ENCODE measurements around the gene SLC6A1. TPM values are rescaled to one million over a fixed set of nuclear protein-coding genes. Genes with fewer than 3 reads are reported as not detected.

The SLC6A1 gene
- total and polyA plus RNA-seq, 4 donors = 0.87 to 4.5 (median 1.3) TPM

- Histone ChIP-seq H3K27me3 (ENCODE audit: control insufficient read depth in 3 of 3, insufficient read depth in 3 of 3, low read length in 2 of 3) (peaks cover 0 to 4% (median 0%) of the 10 kb centered on the region in 3 donors), H3K4me1 (ENCODE audit: control insufficient read depth in 5 of 5, insufficient read depth in 5 of 5, low read length in 5 of 5) (no peaks in the 10 kb centered on the region), H3K36me3 (ENCODE audit: control insufficient read depth in 4 of 4, insufficient read depth in 4 of 4, low read length in 4 of 4) (no peaks in the 10 kb centered on the region), H3K9ac (ENCODE audit: insufficient read depth in 1 of 2, low read length in 2 of 2) (no peak overlapping the region), H3K9me3 (ENCODE audit: control insufficient read depth in 4 of 4, insufficient read depth in 3 of 4, low read length in 3 of 4) (no peaks in the 10 kb centered on the region), H3K4me3 (no peak overlapping the region), H3K27ac (ENCODE audit: low read depth in 1 of 2, low read length in 1 of 2) (no peak overlapping the region)
- WGBS, 2 donors = 85 to 92% methylated on average over 15 of the region's 15 CpGs
- DNase-seq (no peak), ATAC-seq (ENCODE audit: insufficient read depth, low FRiP score) (no peak)
- no peak for TF ChIP-seq CTCF (IDR thresholded peaks at IDR 0.05; ENCODE audit: control extremely low read depth, extremely low read depth)
Measured at GRCh38 chr3:11014752-11015151, 22.2 kb downstream of the SLC6A1 start.

GRCh38 chr3:11015369-11015768, 22.8 kb downstream of the SLC6A1 start:
- Histone ChIP-seq H3K36me3 (ENCODE audit: control insufficient read depth in 4 of 4, insufficient read depth in 4 of 4, low read length in 4 of 4) (no peaks in the 10 kb centered on the region), H3K4me3 (no peak overlapping the region), H3K27ac (ENCODE audit: low read depth in 1 of 2, low read length in 1 of 2) (no peak overlapping the region), H3K9ac (ENCODE audit: insufficient read depth in 1 of 2, low read length in 2 of 2) (no peak overlapping the region), H3K27me3 (ENCODE audit: control insufficient read depth in 3 of 3, insufficient read depth in 3 of 3, low read length in 2 of 3) (peaks cover 0 to 4% (median 0%) of the 10 kb centered on the region in 3 donors), H3K9me3 (ENCODE audit: control insufficient read depth in 4 of 4, insufficient read depth in 3 of 4, low read length in 3 of 4) (no peaks in the 10 kb centered on the region), H3K4me1 (ENCODE audit: control insufficient read depth in 5 of 5, insufficient read depth in 5 of 5, low read length in 5 of 5) (no peaks in the 10 kb centered on the region)
- no peak for TF ChIP-seq CTCF (IDR thresholded peaks at IDR 0.05; ENCODE audit: control extremely low read depth, extremely low read depth)
- ATAC-seq (ENCODE audit: insufficient read depth, low FRiP score) (no peak), DNase-seq (no peak)
- WGBS, 2 donors = 79 to 82% methylated on average over 16 of the region's 16 CpGs

- Histone ChIP-seq H3K9ac (ENCODE audit: insufficient read depth in 1 of 2, low read length in 2 of 2) (no peak overlapping the region), H3K36me3 (ENCODE audit: control insufficient read depth in 4 of 4, insufficient read depth in 4 of 4, low read length in 4 of 4) (no peaks in the 10 kb centered on the region), H3K4me3 (no peak overlapping the region), H3K27me3 (ENCODE audit: control insufficient read depth in 3 of 3, insufficient read depth in 3 of 3, low read length in 2 of 3) (peaks cover 0 to 4% (median 0%) of the 10 kb centered on the region in 3 donors), H3K27ac (ENCODE audit: low read depth in 1 of 2, low read length in 1 of 2) (no peak overlapping the region), H3K9me3 (ENCODE audit: control insufficient read depth in 4 of 4, insufficient read depth in 3 of 4, low read length in 3 of 4) (no peaks in the 10 kb centered on the region), H3K4me1 (ENCODE audit: control insufficient read depth in 5 of 5, insufficient read depth in 5 of 5, low read length in 5 of 5) (no peaks in the 10 kb centered on the region)
- TF ChIP-seq CTCF (IDR thresholded peaks at IDR 0.05; ENCODE audit: control extremely low read depth, extremely low read depth) = no peak
- ATAC-seq (ENCODE audit: insufficient read depth, low FRiP score) (no peak), DNase-seq (peak in 2 of 3 donors; percentile 16 to 50)
- 54 to 68% methylated on average over 5 of the region's 5 CpGs for WGBS, 2 donors
Measured at GRCh38 chr3:11016727-11017126, 24.2 kb downstream of the SLC6A1 start.

Measured in lung (tissue), 12 donors.